EH (cell line): ENCODE results near the gene RAB4A.
"Not testable (repeated sequence)": the region's sequence is repeated elsewhere in the genome, so short reads cannot be mapped to it uniquely, and the experiment has no call there.

ENCODE experiments used
- DNase-seq: peaks from one replicate; pipeline ENCODE4 v3.0.0-alpha.2; 2015; ENCODE audit warnings: low read depth

The RAB4A gene

DNA sequence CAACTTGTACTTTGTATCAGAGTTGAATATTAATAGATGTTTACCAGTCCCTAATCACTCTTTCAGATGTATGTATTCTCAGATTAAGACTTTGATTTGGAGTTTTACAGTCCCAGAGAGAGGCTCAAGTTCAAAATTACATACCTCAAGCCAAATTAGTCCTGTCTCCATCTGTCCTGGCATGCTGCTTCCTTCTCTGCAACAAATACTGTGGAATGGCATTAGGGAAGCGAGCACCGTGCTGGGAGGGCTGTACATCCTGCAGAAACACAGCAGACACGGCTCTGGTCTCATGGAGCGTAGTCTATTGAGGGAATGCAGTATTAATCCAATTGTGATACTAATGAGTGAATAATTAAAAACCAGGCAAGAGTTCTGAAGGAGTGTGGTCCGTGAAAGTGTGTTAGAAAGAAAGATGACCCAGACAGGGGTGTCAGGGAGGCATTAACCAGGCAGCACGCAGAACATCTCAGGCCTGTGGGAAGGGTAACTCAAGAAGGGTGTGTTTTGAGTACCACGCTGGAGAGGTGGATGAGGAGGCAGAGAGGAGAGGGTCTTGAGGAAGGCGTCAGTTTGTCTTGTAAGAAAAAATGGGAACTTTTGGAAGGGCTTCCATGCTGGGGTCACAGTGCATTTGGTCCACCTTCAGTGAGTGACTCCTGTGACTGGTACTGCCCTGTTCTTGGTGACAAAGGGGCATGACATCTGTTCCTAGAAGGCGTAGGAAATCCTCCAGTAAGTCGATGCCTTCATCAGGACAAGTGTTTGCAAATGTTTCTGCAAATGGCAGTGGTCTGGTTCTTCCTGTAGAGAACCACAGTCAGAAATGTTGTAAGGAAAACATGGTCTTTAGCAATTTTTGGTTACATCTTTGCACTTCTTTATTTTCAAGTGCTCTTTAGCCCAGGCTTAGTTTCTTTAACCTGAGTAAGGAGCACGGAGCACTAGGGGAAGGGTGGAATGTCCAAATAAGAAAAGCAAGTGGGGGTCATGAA lies 1.6 kb downstream of the RAB4A start:
- DNase-seq = peak; percentile 44

DNA sequence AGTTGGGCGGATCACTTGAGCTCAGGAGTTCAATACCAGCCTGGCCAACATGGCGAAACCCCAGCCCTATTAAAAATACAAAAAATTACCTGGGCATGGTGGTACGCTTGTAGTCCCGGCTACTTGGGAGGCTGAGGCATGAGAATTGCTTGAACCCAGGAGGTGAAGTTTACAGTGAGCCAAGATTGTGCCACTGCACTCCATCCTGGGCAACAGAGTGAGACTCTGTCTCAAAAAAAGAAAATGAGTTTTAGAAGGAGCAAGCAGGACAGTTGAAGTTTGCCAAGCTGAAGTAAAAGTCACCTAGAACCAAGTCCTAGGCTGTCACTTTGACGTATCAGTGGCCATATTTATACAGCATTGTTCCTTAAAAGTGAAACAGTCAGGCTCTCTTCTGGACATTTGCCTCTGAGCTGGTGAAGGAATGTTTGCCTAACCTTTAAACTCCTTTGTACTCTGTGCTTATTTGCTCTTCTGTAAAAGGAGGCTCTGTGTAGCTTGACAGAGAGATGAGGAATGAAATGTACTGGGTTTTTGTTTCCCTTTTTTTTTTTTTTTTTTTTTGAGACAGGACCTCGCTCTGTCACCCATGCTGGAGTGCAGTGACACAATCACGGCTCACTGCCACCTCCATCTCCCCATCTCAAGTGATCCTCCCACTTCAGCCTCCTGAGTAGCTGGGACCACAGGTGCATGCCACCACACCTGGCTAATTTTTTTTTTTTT lies 2.8 kb downstream of the RAB4A start:
- peak; percentile 42 for DNase-seq

DNA sequence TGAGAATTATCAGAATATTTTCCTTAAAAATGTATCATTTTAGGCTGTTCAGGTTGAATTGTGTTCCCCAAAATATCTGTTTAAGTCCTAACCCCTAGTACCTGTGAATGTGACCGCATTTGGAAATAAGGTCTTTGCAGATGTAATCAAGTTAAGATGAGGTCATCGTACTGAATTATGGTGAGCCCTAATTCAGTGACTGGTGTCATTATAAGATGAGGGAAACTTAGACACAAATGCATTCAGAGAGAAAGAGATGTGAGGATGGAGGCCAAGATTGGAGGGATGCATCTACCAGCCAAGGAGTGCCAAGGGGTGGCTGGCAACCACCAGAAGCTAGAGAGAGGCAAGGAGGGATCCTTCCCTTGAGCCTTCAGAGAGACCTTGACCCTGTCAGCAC lies 4.1 kb downstream of the RAB4A start:
- no peak for DNase-seq

GRCh38 chr1:229278120-229278741 lies 7.3 kb downstream of the RAB4A start:
- no peak for DNase-seq

DNA sequence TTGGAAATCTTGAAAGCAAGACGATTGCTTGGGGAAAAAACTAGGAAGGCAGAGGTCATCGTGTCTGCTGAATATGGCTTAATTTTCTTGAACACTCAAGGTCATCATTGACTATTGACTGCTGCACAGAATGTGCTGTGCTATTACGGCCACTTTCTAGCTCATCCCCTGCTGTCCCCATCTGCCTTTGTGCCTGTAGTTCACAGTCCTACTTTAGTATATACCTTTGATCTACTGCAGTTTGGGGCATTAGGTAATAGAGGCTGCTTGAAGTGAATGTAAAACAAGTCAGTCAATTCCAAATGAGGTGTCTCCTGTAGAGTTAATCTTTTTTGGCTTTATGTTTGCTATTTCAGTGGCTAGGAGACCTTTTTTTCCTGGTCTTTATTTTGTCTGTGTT lies 8.3 kb downstream of the RAB4A start:
- no peak for DNase-seq

DNA sequence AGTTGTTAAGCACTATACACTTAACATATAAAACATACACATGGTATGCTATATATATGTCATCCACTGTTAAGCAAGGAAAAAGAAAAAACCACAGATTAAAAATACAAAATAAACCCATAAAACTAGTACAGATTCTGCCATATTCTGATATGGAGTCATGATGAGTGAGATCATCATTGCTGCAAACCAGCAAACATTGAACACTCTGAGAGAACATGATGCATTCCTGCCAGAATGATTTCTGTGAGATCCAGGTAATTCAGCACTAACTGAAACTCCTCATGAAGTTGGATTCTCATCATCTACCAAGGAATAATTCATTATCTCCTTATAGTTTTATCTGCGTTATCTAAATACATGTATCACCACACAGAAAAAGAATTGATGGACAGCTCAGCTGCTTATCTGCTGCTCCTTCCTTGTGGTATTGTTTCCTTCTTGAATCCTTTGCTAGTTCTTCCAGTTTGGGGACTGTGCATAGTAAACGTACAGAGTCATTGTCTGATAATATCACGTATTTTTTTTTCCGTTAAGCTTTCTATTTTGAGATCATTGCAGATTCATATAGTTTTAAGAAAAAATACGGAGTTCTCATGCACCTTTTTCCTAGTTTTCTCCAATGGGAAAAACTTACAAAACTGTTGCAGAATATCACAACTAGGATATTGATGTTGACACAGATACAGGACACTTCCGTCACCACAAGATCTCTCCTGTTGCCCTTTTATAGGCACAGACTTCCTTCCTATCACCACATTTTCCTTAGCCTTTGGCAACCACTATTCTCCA lies 9.3 kb downstream of the RAB4A start:
- peak; percentile 18 for DNase-seq

- peak; percentile 55 for DNase-seq
Measured at GRCh38 chr1:229280921-229281320, 10.0 kb downstream of the RAB4A start.

GRCh38 chr1:229281339-229281926 lies 10.5 kb downstream of the RAB4A start:
- DNase-seq = peak; percentile 21

GRCh38 chr1:229282295-229282823 lies 11.4 kb downstream of the RAB4A start:
- DNase-seq = no peak

DNA sequence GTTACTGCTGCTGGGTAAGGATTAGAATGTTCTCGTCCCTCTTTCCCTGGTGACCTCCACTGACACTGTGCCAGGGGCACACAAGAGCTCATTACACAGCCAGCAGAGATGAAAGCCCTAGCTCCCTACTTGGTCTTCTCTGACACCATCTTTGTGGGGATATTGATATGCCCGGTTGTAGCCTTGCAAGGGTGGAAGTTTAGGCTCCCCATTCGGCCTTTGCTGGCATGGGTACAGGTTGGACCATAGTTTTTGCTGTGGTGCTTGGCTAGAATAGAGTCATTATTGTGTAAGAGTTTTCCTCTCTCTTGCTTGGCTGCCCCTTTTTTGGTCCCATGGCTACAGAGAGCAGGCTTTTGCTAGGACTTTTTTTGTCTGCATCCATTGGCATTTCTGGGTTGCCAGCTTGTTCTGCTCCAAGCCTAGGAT lies 12.3 kb downstream of the RAB4A start:
- DNase-seq = no peak

GRCh38 chr1:229284887-229285286 lies 14.0 kb downstream of the RAB4A start:
- DNase-seq = no peak

GRCh38 chr1:229285440-229285839 lies 14.5 kb downstream of the RAB4A start:
- no peak for DNase-seq

DNA sequence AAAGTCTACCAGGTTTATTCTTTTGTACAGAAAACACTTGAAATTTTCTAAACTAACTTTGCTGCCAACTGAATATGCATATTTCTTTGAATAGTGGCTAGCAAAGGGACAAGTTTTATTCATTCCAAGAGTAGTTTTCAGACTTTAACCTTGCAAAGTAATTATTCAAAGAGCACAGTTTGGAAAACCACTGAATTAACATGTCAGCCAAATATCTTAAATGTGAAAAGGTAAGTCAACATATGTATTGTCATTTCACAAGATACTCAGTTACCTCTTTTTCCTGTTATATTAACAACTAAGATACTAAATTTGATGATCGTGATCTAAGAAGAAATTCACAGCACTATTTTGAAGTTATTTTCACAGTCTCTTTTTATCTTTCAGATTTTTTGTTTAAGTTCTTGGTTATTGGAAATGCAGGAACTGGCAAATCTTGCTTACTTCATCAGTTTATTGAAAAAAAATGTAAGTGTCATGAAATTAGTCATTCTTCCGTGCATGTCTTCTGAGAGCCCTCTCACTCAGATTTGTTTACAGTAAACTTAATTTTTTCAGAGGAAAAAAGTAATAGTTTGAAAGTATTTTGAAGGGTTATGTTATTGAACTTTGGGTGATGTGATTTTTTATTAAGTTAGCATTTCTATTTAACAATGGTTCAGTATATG lies 15.3 kb downstream of the RAB4A start:
- DNase-seq = no peak

DNA sequence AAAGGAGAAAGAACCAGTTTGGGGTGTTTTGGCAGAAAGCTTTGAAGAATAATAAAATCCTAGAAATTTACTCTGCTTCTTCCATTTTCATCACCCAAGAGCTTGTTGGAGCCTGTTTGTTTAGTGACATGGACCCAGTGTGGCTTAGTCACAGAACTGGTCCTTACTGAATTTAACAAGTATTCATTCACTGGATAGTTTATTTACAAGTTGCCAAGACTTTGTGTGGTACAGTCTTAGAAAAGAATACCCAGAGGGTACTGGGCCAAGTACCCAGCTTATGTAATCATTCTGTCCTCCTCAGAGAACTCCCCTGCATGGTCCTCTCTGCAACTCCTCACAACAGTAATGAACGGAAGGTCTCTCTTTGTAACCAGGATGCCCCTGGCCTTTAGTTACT lies 16.4 kb downstream of the RAB4A start:
- no peak for DNase-seq

- no peak for DNase-seq
Measured at GRCh38 chr1:229288516-229288915, 17.6 kb downstream of the RAB4A start.

GRCh38 chr1:229291686-229292085 lies 20.8 kb downstream of the RAB4A start:
- DNase-seq = not testable (repeated sequence)

- DNase-seq = no peak
Measured at GRCh38 chr1:229293528-229294204, 22.8 kb downstream of the RAB4A start.

DNA sequence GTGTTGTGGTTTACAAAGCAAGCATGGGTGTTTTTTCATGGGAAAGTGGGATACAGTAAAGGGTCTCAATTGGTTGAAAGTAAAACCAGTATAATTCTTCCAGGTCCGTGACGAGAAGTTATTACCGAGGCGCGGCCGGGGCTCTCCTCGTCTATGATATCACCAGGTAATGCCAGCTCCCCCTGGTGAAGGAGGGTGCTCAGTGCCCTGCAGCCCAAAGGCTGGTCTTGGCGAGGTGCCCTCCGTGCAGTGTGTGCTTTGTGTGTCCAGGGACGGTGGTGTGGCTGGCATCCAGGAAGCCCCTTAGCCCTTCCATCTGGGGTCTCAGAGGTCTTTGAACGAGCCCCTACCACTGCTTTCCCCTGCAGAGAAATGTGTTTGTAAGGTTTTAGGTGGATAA lies 24.8 kb downstream of the RAB4A start:
- DNase-seq = no peak

DNA sequence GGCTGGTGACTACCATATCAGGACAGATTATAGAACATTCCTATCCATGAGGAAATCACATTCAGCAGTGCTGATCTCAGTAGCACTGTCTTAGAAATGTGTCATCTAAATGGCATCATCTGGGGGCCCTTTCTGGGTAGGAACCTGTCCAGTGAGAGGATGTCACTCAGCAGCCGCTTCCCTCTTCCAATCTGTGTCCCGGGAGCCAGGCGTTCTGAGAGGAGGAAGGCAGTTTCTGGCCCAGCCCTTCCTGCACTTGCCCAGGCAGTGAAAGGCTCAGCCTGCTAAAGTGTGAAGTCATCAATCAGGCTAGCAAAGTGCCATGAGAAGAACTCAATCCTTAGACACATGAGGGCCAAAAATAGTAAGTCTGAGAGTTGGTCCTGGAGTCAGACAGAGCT lies 25.6 kb downstream of the RAB4A start:
- DNase-seq = peak; percentile 88

GRCh38 chr1:229297746-229298145 lies 26.8 kb downstream of the RAB4A start:
- DNase-seq = no peak
